B cell (primary cell): ENCODE results near the gene MAPRE2. TPM values are rescaled to one million over a fixed set of nuclear protein-coding genes. Genes with fewer than 3 reads are reported as not detected.

Experiments
- ATAC-seq: fragments of 200-7000 bp; cut with Tn5 transposase; one replicate; pipeline ENCODE4 v1.10.0; 2021; ENCODE audit warnings: low read depth, mild to moderate bottlenecking, moderate number of reproducible peaks, moderate library complexity
- CTCF ChIA-PET: fragments of 350-600 bp; sonication (Branson Sonifier 250); formaldehyde crosslinking; loops from one replicate; lab custom pipeline; 2021; ENCODE audit warnings: antibody characterized with exemption, inconsistent platforms; lab: Charles Lee
- POLR2A ChIA-PET: fragments of 350-600 bp; sonication (Branson Sonifier 250); formaldehyde crosslinking; loops from one replicate; lab custom pipeline; 2021; ENCODE audit warnings: antibody characterized with exemption; lab: Charles Lee
- DNase-seq: peaks from one replicate; pipeline ENCODE4 v3.0.0; 2013
- H2AFZ ChIP-seq: 2 replicates; pipeline ENCODE4 v1.6.1; 2012; ENCODE audit warnings: mild to moderate bottlenecking, low read depth, low read length; ENCODE audit not compliant: insufficient read depth, poor library complexity, severe bottlenecking
- H3K27ac ChIP-seq, 2 donors: 1 replicate in 1 of 2; 2 replicates in 1 of 2; pipeline ENCODE4 v1.5.1; 2012 to 2013; ENCODE audit warnings: low read length in 2 of 2, mild to moderate bottlenecking in 2 of 2, moderate library complexity in 1 of 2
- H3K27me3 ChIP-seq, 4 experiments: fragments of 200-600 bp in 1 of 4; sonication (generic) in 1 of 4; replicated peaks in 1 of 4; 1 replicate in 2 of 4; 2 replicates in 2 of 4; pipeline versions ENCODE4 v1.6.1 to v1.7.0; 2013 to 2016; ENCODE audit warnings: low read length in 3 of 4, mild to moderate bottlenecking in 2 of 4, mixed read lengths in 1 of 4, moderate library complexity in 1 of 4; ENCODE audit not compliant: insufficient read depth in 4 of 4, control insufficient read depth in 3 of 4; ENCODE audit errors: control extremely low read depth in 1 of 4
- H3K36me3 ChIP-seq, 2 experiments: replicated peaks in 1 of 2; 1 replicate in 1 of 2; 2 replicates in 1 of 2; pipeline versions ENCODE4 v1.6.1 to v1.7.1; 2013; ENCODE audit warnings: low read length in 1 of 2; ENCODE audit not compliant: insufficient read depth in 2 of 2, control insufficient read depth in 1 of 2; ENCODE audit errors: control extremely low read depth in 1 of 2, extremely low read depth in 1 of 2
- H3K4me1 ChIP-seq, 2 donors: fragments of 200-600 bp in 1 of 2; sonication (generic) in 1 of 2; 1 replicate in 1 of 2; 2 replicates in 1 of 2; pipeline versions ENCODE4 v1.5.1 to v1.6.1; 2013 to 2017; ENCODE audit warnings: low read length in 2 of 2; ENCODE audit not compliant: control insufficient read depth in 2 of 2, insufficient read depth in 2 of 2
- H3K4me2 ChIP-seq: replicated peaks from 2 replicates; pipeline ENCODE3; 2012; ENCODE audit warnings: mild to moderate bottlenecking, low read depth, low read length; ENCODE audit not compliant: poor library complexity, severe bottlenecking
- H3K4me3 ChIP-seq, 5 experiments: fragments of 200-600 bp in 1 of 5; sonication (generic) in 1 of 5; 1 replicate in 3 of 5; 2 replicates in 2 of 5; pipeline versions ENCODE4 v1.5.1 to v1.7.0; 2011 to 2016; ENCODE audit warnings: low read length in 4 of 5, mild to moderate bottlenecking in 4 of 5, low read depth in 2 of 5, control low read depth in 1 of 5, moderate library complexity in 1 of 5; ENCODE audit not compliant: insufficient read depth in 1 of 5; ENCODE audit errors: control extremely low read depth in 1 of 5, extremely low read depth in 1 of 5
- H3K79me2 ChIP-seq: fragments of 200-600 bp; sonication (generic); one replicate; pipeline ENCODE4 v1.6.0; 2016; ENCODE audit warnings: low read length; ENCODE audit not compliant: control insufficient read depth, insufficient read depth
- H3K9ac ChIP-seq: fragments of 200-600 bp; sonication (generic); 2 replicates; pipeline ENCODE4 v1.6.1; 2017; ENCODE audit warnings: mild to moderate bottlenecking, low read length, moderate library complexity
- H3K9me3 ChIP-seq, 3 donors: one replicate each; pipeline versions ENCODE4 v1.6.1 to v1.7.1; 2013; ENCODE audit warnings: low read length in 2 of 3; ENCODE audit not compliant: control insufficient read depth in 2 of 3, insufficient read depth in 1 of 3; ENCODE audit errors: control extremely low read depth in 1 of 3
- H4K20me1 ChIP-seq: 2 replicates; pipeline ENCODE4 v1.6.0; 2012; ENCODE audit warnings: mild to moderate bottlenecking, low read length; ENCODE audit not compliant: insufficient read depth, control insufficient read depth, poor library complexity, severe bottlenecking
- H3K27ac Mint-ChIP-seq: one replicate; pipeline ENCODE4 v1.8.0; 2021; ENCODE audit warnings: mixed read lengths
- H3K27me3 Mint-ChIP-seq: one replicate; pipeline ENCODE4 v1.8.0; 2021; ENCODE audit warnings: mixed read lengths
- H3K4me1 Mint-ChIP-seq: one replicate; pipeline ENCODE4 v1.8.0; 2021; ENCODE audit warnings: mixed read lengths
- H3K4me3 Mint-ChIP-seq: one replicate; pipeline ENCODE4 v1.8.0; 2021; ENCODE audit warnings: mixed read lengths
- H3K9me3 Mint-ChIP-seq: one replicate; pipeline ENCODE4 v1.8.0; 2022; ENCODE audit warnings: mixed read lengths; ENCODE audit not compliant: insufficient read depth
- EZH2 ChIP-seq: IDR thresholded peaks from 2 replicates; pipeline ENCODE4 v1.6.1; 2012; ENCODE audit warnings: borderline replicate concordance, low read depth, mild to moderate bottlenecking, moderate library complexity, low read length; ENCODE audit not compliant: insufficient read depth, poor library complexity, severe bottlenecking
- WGBS: methylation state at CpG from one replicate; pipeline ENCODE4 v1.1.5; 2013; ENCODE audit warnings: missing lambda C conversion rate; ENCODE audit not compliant: insufficient coverage; 5-methylcytosine and 5-hydroxymethylcytosine counted together
- intact Hi-C: fragments of 100-400 bp; cut with micrococcal nuclease; formaldehyde crosslinking; loops from one replicate; pipeline ENCODE4 v1.10.0; 2022
- polyA plus RNA-seq: library from polyadenylated mRNA; depleted of rRNA; stranded (reverse); fragments of >200 nt; gene quantifications from 2 replicates; pipeline ENCODE4 v1.2.3, GENCODE V29; 2012
- total RNA-seq, 2 donors: library from RNA; stranded (reverse); fragments of 120-200 nt in 1 of 2; gene quantifications; 1 replicate in 1 of 2; 2 replicates in 1 of 2; pipeline versions ENCODE4 v1.2.3 to v1.2.4, GENCODE V29; 2013 to 2022
- TF ChIP-seq, protein P1 (sequence below): fragments of 200-600 bp; IDR thresholded peaks from one replicate; pipeline ENCODE4 v1.8.0; 2022; ENCODE audit warnings: antibody characterized with exemption, mild to moderate bottlenecking

The MAPRE2 gene
- total and polyA plus RNA-seq, 2 donors (not counting 1 experiment from before 2014, with no cell fraction given): 36.7 to 63.3 TPM

DNA sequence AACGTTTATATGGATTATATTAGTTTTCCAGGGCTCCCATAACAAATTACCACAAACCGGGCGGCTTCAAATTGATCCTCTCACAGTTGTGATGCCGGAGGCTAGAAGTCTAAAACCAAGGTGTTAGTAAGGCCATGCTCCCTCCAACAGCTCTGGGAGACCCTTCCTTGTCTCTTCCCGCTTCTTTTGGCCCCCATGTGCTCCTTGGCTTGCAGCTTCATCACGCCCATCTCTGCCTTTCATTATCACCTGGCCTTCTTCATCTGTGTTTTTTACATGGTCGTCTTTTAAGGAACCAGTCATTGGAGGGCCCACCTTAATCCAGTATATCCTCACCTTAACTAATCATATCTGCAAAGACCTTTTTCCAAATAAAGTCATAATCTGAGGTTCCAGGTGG lies 13.9 kb downstream of the MAPRE2 start:
- peaks cover 98% of the 10 kb centered on the region for H3K79me2 ChIP-seq
- no peak overlapping the region for H3K27ac Mint-ChIP-seq
- no peak overlapping the region for H3K4me3 ChIP-seq
- TF ChIP-seq EZH2: no peak
- TF ChIP-seq, protein P1, sequence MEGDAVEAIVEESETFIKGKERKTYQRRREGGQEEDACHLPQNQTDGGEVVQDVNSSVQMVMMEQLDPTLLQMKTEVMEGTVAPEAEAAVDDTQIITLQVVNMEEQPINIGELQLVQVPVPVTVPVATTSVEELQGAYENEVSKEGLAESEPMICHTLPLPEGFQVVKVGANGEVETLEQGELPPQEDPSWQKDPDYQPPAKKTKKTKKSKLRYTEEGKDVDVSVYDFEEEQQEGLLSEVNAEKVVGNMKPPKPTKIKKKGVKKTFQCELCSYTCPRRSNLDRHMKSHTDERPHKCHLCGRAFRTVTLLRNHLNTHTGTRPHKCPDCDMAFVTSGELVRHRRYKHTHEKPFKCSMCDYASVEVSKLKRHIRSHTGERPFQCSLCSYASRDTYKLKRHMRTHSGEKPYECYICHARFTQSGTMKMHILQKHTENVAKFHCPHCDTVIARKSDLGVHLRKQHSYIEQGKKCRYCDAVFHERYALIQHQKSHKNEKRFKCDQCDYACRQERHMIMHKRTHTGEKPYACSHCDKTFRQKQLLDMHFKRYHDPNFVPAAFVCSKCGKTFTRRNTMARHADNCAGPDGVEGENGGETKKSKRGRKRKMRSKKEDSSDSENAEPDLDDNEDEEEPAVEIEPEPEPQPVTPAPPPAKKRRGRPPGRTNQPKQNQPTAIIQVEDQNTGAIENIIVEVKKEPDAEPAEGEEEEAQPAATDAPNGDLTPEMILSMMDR: no peak
- H3K9me3 ChIP-seq: no peaks in the 10 kb centered on the region
- H3K36me3 ChIP-seq: peaks cover 0 to 8% of the 10 kb centered on the region in 2 experiments
- no peak for DNase-seq
- no peak overlapping the region for H3K4me3 Mint-ChIP-seq
- H4K20me1 ChIP-seq: peaks cover 52% of the 10 kb centered on the region
- H3K4me1 ChIP-seq: peaks cover 21 to 23% of the 10 kb centered on the region in 2 donors
- H3K4me2 ChIP-seq: no peak overlapping the region
- no peaks in the 10 kb centered on the region for H3K27me3 Mint-ChIP-seq
- ChIA-PET POLR2A (no interaction called here), CTCF (no interaction called here)
- no peak overlapping the region for H3K27ac ChIP-seq
- no peaks in the 10 kb centered on the region for H3K9me3 Mint-ChIP-seq
- intact Hi-C loops: no loop called here
- H3K9ac ChIP-seq: no peak overlapping the region
- H3K4me1 Mint-ChIP-seq: peaks cover 64% of the 10 kb centered on the region
- no peak overlapping the region for H2AFZ ChIP-seq
- 100% methylated on average over 5 of the region's 7 CpGs for WGBS
- no peaks in the 10 kb centered on the region for H3K27me3 ChIP-seq
- ATAC-seq: no peak

DNA sequence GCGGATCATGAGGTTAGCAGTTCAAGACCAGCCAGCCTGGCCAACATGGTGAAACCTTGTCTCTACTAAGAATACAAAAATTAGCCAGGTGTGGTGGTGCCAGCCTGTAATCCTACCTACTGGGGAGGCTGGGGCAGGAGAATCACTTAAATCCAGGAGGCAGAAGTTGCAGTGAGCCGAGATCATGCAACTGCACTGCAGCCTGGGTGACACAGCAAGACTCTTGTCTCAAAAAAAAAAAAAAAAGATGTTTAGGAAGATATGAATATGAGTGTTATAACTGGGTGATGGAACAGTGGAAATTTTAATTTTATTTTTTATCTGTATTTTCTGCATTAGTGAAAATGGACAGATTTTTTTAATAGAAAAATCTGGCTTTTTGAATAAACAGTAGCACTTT lies 14.5 kb downstream of the MAPRE2 start:
- Histone ChIP-seq H3K27ac (no peak overlapping the region), H2AFZ (no peak overlapping the region), H3K4me2 (no peak overlapping the region), H3K27me3 (no peaks in the 10 kb centered on the region), H3K79me2 (peaks cover 98% of the 10 kb centered on the region), H3K9ac (no peak overlapping the region), H4K20me1 (peaks cover 58% of the 10 kb centered on the region), H3K4me1 (peaks cover 14 to 16% of the 10 kb centered on the region in 2 donors), H3K36me3 (peaks cover 0 to 8% of the 10 kb centered on the region in 2 experiments), H3K4me3 (no peak overlapping the region), H3K9me3 (no peaks in the 10 kb centered on the region)
- ChIA-PET CTCF (no interaction called here), POLR2A (no interaction called here)
- DNase-seq: no peak
- Mint-ChIP-seq H3K27me3 (no peaks in the 10 kb centered on the region), H3K4me1 (peaks cover 64% of the 10 kb centered on the region), H3K4me3 (no peak overlapping the region), H3K9me3 (no peaks in the 10 kb centered on the region), H3K27ac (no peak overlapping the region)
- TF ChIP-seq EZH2: no peak
- TF ChIP-seq, protein P1: no peak
- 100% methylated on average over 2 of the region's 2 CpGs for WGBS
- intact Hi-C loops: no loop called here
- no peak for ATAC-seq
